Measurements from ENCODE around the gene THOC6. TPM values are rescaled to one million over a fixed set of nuclear protein-coding genes. Genes with fewer than 3 reads are reported as not detected.
A peak's percentile ranks its signal among the peaks of the same experiment; 100 is the strongest.
"Not testable (repeated sequence)": the region's sequence is repeated elsewhere in the genome, so short reads cannot be mapped to it uniquely, and the experiment has no call there.

The THOC6 gene
- total RNA-seq, 1 donor from 2014 or later = 62.4 TPM

DNA sequence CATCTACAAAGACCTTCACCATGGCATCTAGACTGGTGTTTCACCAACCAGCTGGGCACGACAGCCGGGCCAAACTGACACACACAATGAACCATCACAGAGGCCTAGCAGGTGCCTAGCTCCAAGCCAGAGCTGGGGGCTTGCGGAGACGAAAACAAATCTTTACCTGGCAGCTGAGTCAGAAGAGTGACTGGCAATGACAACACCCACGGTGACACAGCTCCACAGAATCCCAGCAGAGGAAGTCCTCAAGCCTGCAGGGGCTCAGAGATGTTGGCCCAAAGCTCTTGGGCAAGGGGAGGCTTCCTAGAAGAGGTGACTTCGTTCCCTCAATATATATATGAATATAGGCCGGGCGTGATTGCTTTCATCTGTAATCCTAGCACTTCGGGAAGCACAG lies 27.7 kb downstream of the THOC6 start:
- Mint-ChIP-seq H3K4me1 (peaks cover 3% of the 10 kb centered on the region), H3K36me3 (peaks cover 6% of the 10 kb centered on the region), H3K4me3 (no peak overlapping the region), H3K27ac (no peak overlapping the region), H3K27me3 (ENCODE audit: low read depth) (peaks cover 52% of the 10 kb centered on the region), H3K9me3 (no peaks in the 10 kb centered on the region)
- DNase-seq (ENCODE audit: low spot score in 2 of 2, unreplicated experiment in 2 of 2) = no peak
- no peak for TF ChIP-seq CTCF (IDR thresholded peaks at IDR 0.05; ENCODE audit: unreplicated experiment)

DNA sequence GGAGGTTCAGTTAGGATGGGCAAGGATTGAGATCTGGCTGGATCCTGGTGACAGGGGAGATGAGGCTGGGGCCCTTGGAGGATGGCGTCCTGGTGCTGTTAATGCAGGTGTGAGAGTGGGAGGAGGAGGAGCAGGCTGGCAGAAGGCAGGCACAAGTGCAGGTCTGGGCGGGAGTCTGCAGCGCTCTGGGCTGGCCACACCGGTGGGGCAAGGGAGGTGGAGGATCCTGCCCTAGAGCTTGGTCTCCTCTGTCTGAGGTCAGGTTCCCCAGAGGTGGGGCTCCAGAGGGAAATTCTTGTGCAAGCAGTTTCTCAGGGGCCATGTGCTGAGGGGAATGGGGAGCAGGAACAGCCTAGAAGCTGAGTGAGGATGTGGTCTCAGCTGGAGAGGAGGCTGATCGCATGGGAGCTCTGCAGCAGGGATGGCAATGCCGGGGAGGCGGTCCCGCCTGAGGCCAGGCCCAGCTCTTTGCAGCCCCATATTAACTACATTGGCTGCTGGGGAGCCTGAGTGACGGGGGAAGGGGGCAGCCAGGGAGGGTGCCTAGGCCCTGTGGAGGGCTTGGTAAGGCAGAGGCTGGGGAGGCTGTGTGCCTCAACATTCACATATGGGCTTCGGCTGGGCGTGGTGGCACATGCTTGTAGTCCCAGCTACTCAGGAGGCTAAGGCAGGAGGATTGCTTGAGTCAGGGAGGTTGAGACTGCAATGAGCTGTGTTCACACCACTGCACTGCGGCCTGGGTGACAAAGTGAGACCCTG lies 28.9 kb downstream of the THOC6 start:
- H3K27me3 Mint-ChIP-seq (ENCODE audit: low read depth) = peaks cover 40% of the 10 kb centered on the region
- H3K27ac Mint-ChIP-seq; DNase-seq (ENCODE audit: low spot score in 2 of 2, unreplicated experiment in 2 of 2); H3K9me3 Mint-ChIP-seq; H3K36me3 Mint-ChIP-seq; H3K4me3 Mint-ChIP-seq; H3K4me1 Mint-ChIP-seq: not testable (repeated sequence)

GRCh38 chr16:3053330-3053710 lies 29.5 kb downstream of the THOC6 start:
- H3K9me3 Mint-ChIP-seq; H3K36me3 Mint-ChIP-seq; H3K4me3 Mint-ChIP-seq; H3K4me1 Mint-ChIP-seq; DNase-seq (ENCODE audit: low spot score in 2 of 2, unreplicated experiment in 2 of 2); H3K27ac Mint-ChIP-seq: not testable (repeated sequence)
- H3K27me3 Mint-ChIP-seq (ENCODE audit: low read depth) = peaks cover 34% of the 10 kb centered on the region

- DNase-seq (ENCODE audit: low spot score in 2 of 2, unreplicated experiment in 2 of 2) = no peak
- no peak overlapping the region for H3K27ac Mint-ChIP-seq
- H3K4me3 Mint-ChIP-seq = no peak overlapping the region
Measured at GRCh38 chr16:3054965-3055733, 31.3 kb downstream of the THOC6 start.

DNA sequence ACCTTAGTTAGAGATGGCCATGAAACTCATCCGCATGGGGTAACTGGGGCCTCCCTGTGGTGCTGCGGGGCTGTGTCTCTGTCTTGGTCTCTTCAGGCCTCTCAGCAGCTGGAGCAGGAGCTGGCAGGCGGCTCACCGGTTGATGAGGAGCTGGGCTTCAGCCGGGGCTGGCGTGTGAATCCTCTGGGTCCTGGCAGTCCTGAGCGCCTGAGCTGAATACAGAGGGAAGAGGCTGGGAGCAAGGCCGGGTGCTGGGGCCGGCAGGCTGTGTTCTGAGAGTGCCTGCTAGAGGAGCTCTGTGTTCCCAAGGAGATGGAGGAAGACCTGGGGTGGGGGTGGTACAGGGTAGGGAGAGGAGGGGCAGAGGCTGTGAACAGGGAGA lies 31.9 kb downstream of the THOC6 start:
- H3K27ac Mint-ChIP-seq; H3K9me3 Mint-ChIP-seq; H3K4me3 Mint-ChIP-seq; H3K4me1 Mint-ChIP-seq; H3K36me3 Mint-ChIP-seq; H3K27me3 Mint-ChIP-seq (ENCODE audit: low read depth); DNase-seq (ENCODE audit: low spot score in 2 of 2, unreplicated experiment in 2 of 2): not testable (repeated sequence)

More at GRCh38 chr16:3054965-3055733, 31.3 kb downstream of the THOC6 start:
- Mint-ChIP-seq H3K4me1 (peaks cover 8% of the 10 kb centered on the region), H3K9me3 (no peaks in the 10 kb centered on the region), H3K36me3 (peaks cover 6% of the 10 kb centered on the region), H3K27me3 (ENCODE audit: low read depth) (peaks cover 16% of the 10 kb centered on the region)
- TF ChIP-seq CTCF (IDR thresholded peaks at IDR 0.05; ENCODE audit: unreplicated experiment) = no peak

DNA sequence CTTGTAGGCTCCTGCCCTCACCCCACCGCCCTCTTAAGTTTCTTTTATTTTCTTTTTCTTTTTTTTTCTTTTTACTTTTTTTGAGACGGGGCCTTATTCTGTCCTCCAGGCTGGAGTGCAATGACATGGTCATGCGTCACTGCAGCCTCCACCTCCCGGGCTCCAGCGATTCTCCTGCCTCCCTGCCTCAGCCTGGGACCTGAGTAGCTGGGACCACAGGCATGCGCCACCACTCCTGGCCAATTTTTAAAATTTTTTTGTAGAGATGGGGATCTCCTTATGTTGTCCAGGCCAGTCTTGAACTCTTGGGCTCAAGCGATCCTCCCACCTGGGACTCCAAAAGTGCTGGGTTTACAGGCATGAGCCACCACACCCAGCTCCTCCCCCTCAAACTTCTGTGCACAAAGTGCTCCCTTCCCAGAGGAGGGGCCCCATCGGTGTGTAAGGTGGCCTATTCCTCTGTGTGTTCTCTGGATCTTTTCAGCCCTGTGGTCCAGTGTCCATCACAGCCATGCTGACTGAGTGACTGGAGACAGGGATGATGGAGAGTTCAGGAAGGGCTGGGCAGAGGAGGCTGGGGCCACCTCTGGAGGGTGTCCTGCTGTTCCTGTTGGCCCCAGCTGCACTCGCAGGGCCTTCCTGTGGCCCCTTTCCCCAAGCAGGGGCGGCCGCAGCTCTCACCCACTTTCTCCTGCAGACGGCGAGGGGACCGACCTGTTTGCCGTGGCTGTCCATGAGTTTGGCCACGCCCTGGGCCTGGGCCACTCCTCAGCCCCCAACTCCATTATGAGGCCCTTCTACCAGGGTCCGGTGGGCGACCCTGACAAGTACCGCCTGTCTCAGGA lies 32.7 kb downstream of the THOC6 start:
- Mint-ChIP-seq H3K9me3 (no peaks in the 10 kb centered on the region), H3K4me1 (peaks cover 8% of the 10 kb centered on the region), H3K4me3 (peak overlapping the region; percentile 33), H3K36me3 (peaks cover 6% of the 10 kb centered on the region), H3K27me3 (ENCODE audit: low read depth) (peaks cover 2% of the 10 kb centered on the region), H3K27ac (no peak overlapping the region)
- no peak for DNase-seq (ENCODE audit: low spot score in 2 of 2, unreplicated experiment in 2 of 2)
- TF ChIP-seq CTCF (IDR thresholded peaks at IDR 0.05; ENCODE audit: unreplicated experiment) = no peak

All from mesothelial cell of epicardium (in vitro differentiated cells).